CD4-positive, alpha-beta T cell treated with Interferon gamma for 1 hour (primary cell): ENCODE data around the gene PRKCB.

ENCODE experiments used
- DNase-seq: peaks from one replicate; pipeline ENCODE4 v3.0.0-alpha.2; 2020

PRKCB gene

GRCh38 chr16:23969468-23970297 is 133.9 kb downstream of the PRKCB start:
- no peak for DNase-seq

- DNase-seq = no peak
These were observed 138.4 kb downstream of the PRKCB start for GRCh38 chr16:23974223-23974622.

DNA sequence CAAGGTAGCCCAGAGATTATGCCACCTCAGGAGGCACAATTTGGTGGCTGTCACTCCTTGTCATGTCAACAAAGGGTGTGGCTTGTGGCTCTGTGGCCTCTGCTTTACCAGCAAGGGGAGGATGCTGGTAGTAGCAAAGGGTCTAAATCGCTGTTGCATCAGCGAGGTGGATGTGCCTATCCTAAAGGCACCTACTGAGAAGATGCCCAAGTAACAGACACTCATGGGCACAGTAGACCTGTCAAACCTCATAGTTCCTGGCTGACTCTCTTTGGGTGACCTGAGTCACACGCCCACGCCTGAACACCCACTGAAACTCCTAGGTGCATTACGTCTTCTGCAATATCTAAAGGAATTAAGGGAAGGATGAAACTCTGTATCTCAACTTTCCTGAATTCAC is 139.5 kb downstream of the PRKCB start:
- no peak for DNase-seq

- no peak for DNase-seq
These were observed 140.3 kb downstream of the PRKCB start for GRCh38 chr16:23976091-23976490.

DNA sequence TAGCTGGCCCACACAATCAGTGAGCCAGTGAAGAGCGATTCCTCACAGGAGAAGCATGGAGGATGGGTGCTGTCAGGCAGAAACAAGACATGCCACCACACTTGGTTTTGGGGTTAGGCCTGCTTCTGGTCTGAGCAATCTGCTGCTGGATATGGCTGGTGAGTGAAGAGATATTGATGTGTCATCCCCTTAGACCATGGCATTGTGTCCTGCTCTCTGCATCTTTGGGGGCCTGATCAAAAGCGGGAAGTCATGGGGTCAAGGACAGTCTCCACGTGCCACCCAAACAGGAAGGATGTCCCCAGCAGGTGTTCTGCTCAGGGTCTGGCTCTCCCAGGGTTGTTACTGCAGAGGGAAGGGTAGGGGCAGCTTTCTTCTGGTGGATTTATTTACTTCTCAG is 140.7 kb downstream of the PRKCB start:
- no peak for DNase-seq

DNA sequence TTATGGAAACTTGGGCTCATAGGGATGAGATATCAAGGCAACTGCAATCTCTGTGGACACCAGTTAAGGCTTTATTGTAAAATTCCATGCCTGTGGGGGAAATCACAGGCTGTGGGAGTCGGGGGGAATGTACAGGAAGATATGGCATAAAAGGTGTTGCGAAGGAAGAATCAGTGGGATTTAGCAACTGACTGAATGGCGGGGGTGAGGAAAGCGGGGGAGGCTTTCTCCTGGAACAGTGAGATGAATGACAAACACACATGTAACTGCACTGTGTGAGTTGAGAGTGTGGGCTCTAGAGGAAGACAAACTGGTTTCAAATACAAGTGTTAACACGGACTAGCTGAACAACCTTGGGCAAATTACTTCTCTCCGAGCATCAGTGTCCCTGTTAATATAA is 143.7 kb downstream of the PRKCB start:
- no peak for DNase-seq

GRCh38 chr16:23979982-23980381 is 144.2 kb downstream of the PRKCB start:
- DNase-seq = no peak

DNA sequence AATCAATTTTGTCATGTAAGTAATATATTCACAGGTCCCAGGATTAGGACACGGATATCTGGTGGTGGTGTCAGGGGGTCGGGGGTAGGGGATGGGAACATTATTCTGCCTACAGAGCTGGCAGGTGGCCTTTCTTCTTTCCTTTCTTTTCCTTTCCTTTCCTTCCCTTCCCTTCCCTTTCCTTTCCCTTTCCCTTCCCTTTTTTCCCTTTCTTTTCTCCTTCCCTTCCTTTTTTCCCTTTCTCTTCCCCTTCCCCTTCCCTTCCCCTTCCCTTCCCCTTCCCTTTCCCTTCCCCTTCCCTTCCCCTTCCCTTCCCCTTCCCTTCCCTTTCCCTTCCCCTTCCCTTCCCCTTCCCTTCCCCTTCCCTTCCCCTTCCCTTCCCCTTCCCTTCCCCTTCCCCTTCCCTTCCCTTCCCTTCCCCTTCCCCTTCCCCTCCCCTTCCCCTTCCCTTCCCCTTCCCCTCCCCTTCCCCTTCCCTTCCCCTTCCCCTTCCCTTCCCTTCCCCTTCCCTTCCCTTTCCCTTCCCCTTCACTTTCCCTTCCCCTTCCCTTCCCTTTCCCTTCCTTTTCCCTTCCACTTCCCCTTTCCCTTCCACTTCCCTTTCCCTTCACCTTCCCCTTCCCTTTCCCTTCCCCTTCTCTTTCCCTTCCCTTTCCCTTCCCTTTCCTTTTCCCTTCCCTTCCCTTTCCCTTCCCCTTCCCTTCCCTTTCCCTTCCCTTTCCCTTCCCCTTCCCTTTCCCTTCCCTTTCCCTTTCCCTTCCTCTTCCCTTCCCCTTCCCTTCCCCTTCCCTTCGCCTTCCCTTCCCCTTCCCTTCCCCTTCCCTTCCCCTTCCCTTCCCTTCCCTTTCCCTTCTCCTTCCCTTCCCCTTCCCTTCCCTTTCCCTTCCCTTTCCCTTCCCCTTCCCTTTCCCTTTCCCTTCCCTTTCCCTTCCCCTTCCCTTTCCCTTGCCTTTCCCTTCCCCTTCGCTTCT is 145.9 kb downstream of the PRKCB start:
- DNase-seq = no peak

DNA sequence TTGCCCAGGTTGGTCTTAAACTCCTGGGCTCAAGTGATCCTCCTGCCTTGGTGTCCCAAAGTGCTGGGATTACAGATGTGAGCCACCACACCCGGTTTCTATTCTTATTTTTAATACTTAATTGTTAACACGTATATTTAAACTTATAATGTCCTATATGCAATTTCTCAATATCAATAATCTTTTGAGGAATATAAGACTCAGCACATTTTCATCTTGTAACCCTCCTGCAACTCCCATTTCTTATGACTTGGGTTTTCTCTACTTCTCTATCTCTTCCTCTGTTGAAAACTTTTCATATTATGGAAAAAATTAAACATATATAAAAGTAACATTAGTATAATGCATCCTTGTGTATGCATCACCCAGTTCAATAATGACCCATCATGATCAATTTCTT is 150.7 kb downstream of the PRKCB start:
- no peak for DNase-seq

DNA sequence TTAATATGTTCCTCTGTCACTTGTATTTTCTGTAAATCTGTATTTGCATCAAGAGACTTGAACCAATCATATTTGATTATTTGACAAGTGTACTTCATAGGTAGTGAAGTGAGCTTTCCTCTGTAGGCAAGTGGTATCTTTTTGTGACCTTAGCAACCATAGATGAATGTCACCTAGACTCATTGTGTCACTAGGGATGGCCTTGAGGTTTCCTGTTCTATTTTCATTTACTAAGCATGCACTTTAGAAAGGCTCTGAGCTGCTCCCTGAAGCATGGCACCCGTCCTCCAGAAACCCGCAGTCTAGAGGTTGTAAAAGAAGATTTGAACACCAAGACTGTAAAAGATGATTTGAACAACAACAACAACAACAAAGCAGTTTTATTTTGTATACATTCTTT is 151.7 kb downstream of the PRKCB start:
- no peak for DNase-seq

GRCh38 chr16:23990507-23990906 is 154.7 kb downstream of the PRKCB start:
- DNase-seq = no peak

DNA sequence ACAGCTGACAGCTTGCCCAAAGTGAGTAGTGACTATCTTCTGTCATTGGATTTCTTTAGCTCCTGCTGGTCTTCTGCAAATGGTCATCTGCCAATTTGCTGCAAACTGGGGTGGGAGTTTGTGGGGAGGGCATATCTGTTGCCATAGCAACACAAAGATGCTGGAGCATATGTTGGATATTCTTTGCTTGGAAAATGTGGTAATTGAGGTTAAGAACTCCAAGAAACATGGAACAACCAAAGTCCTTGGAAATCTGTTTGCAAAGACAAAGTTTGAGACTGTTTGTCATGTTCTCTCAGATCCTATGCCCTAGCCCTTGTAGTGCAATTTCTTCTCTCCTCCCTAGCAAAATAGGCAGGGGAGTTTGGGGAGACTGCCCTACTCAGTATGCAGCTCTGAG is 155.3 kb downstream of the PRKCB start:
- DNase-seq = no peak

- no peak for DNase-seq
These were observed 158.8 kb downstream of the PRKCB start for GRCh38 chr16:23994615-23995014.

- DNase-seq = no peak
These were observed 160.6 kb downstream of the PRKCB start for GRCh38 chr16:23996258-23996955.

GRCh38 chr16:23998771-23999170 is 163.0 kb downstream of the PRKCB start:
- DNase-seq = no peak

DNA sequence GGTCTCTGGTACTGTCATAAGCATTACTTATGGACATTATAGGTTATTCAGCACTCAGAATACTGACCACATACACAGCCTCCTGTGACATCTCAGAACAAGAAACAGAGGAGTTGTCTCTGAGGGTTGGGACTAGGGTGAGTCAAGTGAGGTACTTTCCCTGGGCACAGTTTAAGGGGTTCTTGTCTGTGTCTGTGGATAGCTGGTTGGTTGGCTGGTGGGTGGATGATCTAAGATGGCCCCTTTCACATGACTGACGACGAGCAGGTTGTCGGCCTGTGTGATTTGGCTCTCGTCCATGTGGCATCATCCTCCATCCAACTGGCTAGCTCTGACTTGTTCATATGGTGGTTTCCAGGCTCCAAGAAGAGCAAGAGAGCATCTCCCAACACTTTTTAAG is 163.9 kb downstream of the PRKCB start:
- DNase-seq = no peak

- no peak for DNase-seq
These were observed 165.9 kb downstream of the PRKCB start for GRCh38 chr16:24001710-24002109.

GRCh38 chr16:24002619-24003018 is 166.8 kb downstream of the PRKCB start:
- DNase-seq = no peak

GRCh38 chr16:24005577-24005976 is 169.8 kb downstream of the PRKCB start:
- peak; percentile 14 for DNase-seq

- DNase-seq = no peak
These were observed 171.6 kb downstream of the PRKCB start for GRCh38 chr16:24007391-24007790.

GRCh38 chr16:24007934-24008333 is 172.2 kb downstream of the PRKCB start:
- DNase-seq = no peak

- no peak for DNase-seq
These were observed 173.3 kb downstream of the PRKCB start for GRCh38 chr16:24009098-24009497.

DNA sequence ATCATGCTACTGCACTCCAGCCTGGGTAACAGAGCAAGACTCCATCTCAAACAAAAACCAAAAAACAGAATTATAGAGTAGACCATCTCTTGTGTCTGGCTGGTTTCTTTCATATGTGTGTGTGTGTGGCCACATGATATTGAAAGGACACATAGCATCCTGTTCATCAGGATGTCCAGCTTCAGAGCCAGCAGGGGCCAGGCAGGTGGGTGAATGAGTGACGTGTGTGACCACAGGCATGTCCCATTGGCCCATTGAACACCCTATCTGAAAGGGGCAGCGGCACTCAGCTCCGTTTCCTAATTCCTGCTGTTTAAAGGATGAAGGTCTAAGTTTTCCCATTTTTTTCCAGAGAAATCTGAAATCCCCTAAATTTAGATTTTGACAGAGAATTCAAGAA is 174.2 kb downstream of the PRKCB start:
- DNase-seq = no peak
